Measurements from ENCODE around the gene MPZ.
"Not testable (repeated sequence)": the region's sequence is repeated elsewhere in the genome, so short reads cannot be mapped to it uniquely, and the experiment has no call there.

MPZ gene

DNA sequence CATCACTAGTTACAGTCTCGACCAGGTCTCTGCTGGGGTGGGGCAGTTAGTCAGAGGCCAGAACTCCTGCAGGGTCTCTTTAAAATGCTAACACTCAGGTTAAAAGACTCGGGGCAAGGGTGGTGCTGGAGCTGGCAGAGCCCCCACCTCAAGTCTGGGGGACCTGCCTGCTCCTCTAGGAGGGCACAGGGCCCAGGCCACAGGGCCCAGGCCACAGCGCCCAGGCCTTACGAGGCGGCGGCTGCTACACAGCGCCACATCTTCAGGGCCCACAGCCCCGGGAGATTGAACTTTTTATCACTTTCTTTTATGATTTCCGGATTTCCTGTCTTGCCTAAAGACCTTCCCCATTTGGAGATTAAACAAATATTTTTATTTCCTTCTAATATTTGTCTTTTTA, 10.4 kb downstream of the MPZ start:
- no peak for DNase-seq

- DNase-seq = no peak
These were observed 11.7 kb downstream of the MPZ start for GRCh38 chr1:161298116-161298515.

GRCh38 chr1:161297415-161297814, 12.4 kb downstream of the MPZ start:
- DNase-seq = no peak

GRCh38 chr1:161290779-161291178, 19.0 kb downstream of the MPZ start:
- no peak for DNase-seq

- no peak for DNase-seq
These were observed 22.2 kb downstream of the MPZ start for GRCh38 chr1:161287482-161288054.

DNA sequence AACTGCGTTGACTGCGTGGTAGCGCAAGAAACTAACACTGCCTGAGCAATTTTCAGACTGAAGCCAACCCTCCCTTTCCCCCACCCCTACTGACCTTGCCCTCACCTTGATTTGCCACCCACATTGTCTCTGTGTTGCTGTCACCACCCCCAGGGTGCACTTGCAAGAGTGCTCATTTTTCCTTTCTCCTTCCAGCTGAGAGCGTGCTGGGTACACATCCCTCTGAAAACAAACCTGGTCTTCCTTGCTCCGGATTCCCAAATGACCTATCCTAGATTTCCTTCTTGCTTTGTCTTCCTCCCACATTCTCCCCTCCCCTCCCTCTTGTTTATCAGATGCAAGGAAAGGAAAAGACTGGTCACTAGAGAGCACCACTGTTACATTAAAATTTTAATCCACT, 24.2 kb downstream of the MPZ start:
- DNase-seq = no peak

DNA sequence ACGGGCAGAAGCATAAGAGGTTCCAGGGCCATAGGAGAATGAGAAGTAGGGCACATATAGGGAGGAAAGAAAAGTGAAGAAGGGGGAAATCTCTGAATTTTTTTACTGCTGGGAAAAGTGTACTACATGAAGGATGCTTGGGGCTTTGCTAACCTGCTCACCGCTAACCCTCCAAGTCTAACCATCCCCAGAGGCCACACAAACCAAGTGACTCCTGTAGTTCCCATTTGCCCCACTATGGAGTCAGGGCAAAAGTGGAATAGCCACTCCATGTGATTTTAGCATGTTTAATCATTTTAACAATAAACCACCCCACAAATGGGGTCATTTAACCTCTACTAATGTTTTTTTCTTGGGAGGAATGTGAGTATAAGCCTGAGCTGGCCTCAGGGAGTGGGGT, 24.7 kb downstream of the MPZ start:
- no peak for DNase-seq

- DNase-seq = no peak
These were observed 26.8 kb downstream of the MPZ start for GRCh38 chr1:161282991-161283390.

DNA sequence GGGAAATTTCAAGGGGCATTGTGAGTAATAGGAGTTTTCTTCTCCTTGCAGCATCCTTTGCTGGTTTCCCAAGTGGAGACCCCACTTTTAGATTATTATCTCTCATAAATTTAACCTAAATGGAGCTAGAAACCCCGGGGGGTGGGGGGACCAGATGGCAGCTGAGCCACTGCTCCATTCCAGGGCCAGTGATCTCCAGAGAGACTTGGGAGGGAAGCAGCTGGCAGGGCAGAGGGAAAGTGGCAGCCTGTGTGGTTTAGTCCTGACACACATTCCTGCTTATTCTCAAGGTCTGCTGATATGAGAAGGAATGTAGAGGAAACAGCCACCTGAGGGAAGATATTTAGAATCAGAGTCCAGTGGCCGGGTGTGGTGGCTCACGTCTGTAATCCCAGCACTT, 34.9 kb downstream of the MPZ start:
- no peak for DNase-seq

GRCh38 chr1:161273402-161273801, 36.4 kb downstream of the MPZ start:
- DNase-seq = no peak

DNA sequence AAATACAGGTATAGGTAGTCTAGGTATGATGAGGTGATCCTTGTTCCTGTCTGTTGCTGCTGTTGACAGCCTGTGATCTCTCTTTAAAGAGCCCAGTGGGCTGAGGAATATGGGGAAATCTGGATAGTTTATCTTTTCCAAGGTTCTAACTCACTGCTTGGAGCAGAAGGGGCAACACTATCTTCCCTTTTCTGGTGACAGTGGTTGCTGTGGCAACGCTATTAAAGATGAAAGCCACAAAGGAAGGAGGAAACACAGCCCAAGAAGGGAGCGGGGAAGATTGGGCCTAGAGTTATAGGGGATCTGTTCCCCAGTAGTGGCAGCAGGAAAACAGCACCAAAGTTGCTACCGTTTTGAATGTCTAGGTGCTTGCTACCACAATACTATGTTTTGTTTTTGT, 42.4 kb downstream of the MPZ start:
- DNase-seq = no peak

DNA sequence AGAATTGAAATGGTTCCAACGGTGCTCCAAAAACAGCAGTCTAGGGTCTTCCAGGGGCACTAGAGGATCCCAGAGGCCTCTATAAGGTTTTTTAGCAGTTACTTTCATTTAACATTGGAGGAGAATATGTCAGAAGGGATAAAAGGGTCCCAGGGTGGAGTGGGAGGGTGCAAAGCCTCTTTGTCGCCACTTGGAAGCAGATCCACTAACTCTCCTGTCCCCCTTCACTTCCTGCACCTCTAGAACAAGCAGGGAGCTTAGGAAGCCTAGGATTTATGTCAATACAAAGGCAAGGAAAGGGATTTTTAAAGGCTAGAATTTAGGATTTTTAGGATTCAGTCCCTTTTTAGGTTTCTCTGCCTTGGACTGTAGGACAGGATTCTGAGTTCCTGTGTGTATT, 42.9 kb downstream of the MPZ start:
- no peak for DNase-seq

GRCh38 chr1:161266202-161266601, 43.6 kb downstream of the MPZ start:
- DNase-seq = peak; percentile 25

DNA sequence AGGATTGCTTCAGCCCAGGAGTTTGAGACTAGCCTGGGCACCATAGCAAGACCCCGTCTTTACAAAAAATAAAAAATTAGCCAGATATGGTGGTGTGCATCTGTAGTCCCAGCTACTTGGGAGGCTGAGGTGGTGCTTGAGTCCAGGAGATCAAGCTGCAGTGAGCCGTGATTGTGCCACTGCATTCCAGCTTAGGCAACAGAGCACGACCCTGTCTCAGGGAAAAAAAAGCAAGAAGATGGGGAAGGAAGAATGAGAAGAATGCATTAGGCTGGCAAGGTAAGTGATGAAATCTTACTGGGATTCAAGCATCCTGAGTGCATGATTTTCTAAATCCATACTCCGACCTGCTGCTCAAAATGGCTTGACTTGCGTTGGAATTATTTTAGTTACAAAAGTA, 44.5 kb downstream of the MPZ start:
- DNase-seq = no peak

GRCh38 chr1:161261261-161262235, 48.2 kb downstream of the MPZ start:
- DNase-seq = no peak

GRCh38 chr1:161260376-161261260, 49.1 kb downstream of the MPZ start:
- DNase-seq = no peak

DNA sequence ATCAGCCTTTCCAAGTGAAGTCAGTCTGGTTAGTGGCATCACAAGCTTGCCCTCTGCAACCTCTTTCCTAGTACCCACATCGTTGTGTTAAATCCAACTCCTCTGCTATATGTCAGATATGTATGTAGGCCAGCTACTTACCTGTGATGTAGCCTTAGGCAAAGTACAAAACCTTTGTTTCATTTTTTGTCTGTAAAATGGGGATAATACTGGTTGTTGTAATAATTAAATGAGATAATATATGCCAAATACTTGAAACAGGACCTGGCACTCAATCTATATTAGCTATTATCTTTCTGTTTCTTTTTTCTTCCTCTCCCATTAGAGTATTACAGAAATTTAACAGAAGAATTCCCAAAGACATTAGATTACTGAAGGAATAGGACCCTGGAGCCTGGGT, 50.0 kb downstream of the MPZ start:
- no peak for DNase-seq

DNA sequence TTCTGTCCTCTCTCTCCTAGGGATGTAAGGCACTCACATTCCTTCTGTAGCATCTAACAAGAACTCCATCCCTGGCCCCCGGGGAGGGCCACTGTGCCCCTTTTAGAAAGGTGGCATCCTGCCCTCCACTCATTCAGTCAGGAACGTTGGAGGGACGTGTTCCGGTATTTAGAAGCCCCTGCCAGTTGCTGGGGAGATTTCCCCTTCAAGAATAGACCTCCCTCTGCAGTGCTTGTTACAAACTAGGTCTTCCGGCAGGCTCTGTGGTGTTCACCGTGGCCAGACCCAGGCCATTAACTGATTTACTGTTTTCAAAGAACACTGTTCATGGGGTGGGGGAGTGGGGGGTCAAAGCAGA, 50.4 kb downstream of the MPZ start:
- DNase-seq = no peak

DNA sequence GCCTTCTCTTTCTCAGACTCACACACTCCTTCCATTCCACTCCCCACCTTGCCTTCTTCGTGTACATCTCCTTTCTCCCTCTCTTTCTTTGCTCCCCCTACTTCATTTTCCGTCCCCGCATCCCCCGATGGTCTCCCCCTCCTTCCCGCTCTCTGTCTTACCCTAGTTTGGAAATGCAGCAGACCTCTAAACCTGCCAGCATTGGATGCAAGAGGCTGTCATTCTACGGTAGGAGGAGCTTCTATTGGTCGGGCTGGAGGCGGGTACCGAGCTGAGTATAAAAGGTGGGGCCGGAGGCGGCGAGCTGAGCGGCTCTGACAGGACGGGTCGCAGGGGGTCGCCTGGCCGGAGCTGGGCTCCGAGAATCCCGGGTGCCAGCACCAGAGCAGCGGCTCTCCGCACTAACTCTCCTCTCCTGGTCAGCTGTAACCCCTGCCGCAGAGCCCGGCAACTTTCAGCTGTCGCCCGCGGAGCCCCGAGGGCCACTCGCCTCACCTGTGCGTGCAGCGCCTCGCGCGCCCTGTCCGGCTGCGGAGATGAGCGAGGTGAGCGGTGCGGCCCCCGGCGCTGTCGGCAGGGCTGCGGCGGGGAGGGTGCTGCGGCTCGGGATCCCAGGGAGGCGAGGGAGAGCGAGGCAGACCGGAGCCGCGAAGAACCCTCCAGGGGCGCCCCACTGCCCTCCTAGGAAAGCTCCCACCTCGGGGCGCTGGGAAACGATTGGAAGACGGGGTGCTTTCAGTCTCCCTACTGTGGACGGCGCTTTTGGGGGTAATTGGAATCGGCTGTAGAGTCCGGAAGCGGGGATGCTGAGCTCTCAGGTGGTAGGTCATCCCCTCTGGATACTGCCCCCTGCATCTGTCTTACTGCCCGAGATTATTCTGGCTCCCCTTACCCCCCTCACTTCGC, 51.1 kb downstream of the MPZ start, which contains the start of gene PCP4L1:
Gene PCP4L1, plus strand, starts transcription at position 307 of the 906 bp plus-strand sequence. Its CDS starts 230 bp downstream, at position 537.
- DNase-seq = peak; percentile 55

GRCh38 chr1:161257109-161257508, 52.7 kb downstream of the MPZ start:
- not testable (repeated sequence) for DNase-seq

- DNase-seq = not testable (repeated sequence)
These were observed 53.7 kb downstream of the MPZ start for GRCh38 chr1:161255955-161256520.

DNA sequence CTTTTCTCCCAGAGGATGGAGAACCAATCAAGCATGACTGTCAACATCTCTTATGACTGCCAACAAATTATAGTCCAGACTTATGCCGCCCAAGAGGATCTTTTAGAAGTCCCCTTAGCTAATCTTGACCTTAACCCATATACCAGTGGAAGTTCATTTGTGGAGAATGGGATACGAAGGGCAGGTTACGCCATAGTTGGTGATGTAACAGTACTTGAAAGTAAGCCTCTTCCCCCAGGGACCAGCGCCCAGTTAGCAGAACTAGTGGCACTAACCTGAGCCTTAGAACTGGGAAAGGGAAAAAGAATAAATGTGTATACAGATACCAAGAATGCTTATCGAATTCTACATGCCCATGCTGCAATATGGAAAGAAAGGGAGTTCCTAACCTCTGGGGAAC, 54.5 kb downstream of the MPZ start:
- not testable (repeated sequence) for DNase-seq
